GM21786 (cell line): ENCODE measurements around the gene MATN1.

Experiments used
- ATAC-seq: cut with Tn5 transposase; IDR thresholded peaks from one replicate; pipeline ENCODE4 v1.9.1; 2021; ENCODE audit not compliant: unreplicated experiment

Gene MATN1

DNA sequence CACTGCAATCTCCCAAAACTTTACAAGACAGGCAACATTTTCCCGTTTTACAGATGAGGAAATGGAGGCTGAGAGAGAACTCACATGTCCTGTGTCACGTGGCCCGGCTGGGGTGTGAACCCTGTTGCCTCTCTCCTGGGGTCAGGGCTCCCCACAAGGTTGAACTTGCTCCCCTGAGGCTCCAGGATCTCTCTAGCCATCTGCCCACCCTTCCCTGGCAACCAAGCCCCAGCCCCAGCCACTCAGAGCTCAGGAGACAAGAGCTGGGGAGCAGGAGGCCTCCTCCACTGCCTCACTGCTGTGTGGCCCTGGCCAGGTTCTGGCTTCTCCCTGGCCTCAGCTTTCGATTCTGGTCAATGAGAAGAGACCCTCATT lies 22.4 kb upstream of the MATN1 start:
- no peak for ATAC-seq

DNA sequence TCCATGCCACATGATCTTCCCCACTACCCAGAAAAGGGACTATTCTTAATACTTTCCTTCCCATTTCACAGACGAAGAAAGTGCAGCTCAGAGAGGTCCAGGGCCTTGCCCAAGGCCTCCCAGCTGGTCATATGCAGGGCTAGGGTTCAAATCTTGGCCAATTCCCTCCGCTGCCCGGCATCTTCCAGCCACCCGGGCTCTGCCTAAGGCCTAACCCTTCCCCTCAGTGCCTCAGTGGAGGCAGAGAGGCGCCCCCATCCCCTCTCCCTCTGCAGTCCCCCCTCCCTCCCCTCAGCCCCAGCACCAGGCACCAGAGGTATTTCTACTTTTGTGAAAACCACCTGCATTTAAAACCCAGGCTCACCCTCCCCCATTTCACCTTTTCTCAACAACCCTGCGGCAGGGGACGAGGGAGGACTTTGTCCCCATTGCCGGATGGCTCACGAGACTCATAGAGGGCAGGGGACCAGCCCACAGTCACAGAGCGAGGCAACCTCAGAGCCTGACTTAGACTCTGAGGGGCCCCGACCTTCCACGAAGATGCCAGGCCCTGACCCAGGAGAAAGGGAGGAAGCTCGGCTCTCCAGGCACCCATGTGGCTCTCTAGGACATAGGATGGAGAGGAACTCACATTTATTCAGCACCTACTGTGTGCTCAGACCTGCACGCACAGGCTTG lies 21.9 kb upstream of the MATN1 start:
- no peak for ATAC-seq

DNA sequence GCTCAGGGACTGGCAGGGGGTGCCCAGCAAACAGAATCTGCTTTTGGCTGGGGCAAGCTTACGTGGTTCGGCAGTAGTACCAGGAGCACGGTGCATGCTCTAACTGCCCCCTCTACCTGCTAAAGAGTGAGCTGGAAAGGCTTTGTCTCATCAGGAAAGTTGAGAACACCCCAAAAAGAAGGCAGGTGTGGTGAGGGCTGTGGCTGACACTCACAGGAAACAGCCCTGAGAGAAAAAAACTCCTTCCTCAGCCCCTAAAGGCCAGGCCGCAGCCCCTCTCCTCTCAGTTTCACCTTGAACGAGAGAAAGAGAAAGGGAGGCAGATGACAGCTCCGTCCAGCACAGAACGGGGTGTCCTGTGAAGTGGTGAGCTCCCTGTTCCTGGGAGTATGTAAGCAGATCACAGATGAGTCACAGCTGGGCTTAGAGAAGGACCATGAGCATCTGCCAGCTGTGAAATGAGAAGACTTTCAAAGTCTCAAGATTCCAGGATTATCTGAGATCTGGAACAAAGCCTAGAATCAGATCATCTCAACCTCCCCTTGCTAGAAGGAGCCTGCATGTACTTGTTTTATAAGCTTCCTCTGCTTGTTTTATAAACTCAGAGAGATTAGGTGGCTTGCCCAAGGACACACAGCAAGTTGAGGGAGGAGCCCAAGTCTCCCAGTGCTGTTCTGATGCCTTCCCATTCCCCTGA lies 20.8 kb upstream of the MATN1 start:
- no peak for ATAC-seq

DNA sequence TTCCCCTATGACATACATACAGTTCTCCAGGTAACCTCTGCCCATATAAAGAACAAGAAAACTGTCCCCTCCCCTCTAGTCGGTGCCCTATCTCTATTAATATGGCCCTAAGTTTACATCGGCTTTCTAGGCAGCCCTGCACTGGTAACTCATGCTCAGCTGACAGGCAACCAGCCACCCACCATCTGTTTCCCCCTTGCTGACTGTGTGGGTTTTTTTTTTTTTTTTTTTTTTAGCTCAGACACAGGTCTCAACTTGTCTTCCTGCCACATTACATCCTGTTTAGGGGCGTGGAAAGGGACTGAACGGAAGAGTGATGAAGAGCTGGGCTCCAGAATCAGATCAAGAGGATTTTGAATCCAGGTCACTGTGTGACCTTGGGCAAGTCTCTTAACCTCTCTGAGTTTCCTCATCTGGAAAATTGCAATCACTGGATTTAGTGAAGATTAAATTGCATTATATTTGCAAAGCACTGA lies 20.2 kb upstream of the MATN1 start:
- peak; percentile 37 for ATAC-seq

DNA sequence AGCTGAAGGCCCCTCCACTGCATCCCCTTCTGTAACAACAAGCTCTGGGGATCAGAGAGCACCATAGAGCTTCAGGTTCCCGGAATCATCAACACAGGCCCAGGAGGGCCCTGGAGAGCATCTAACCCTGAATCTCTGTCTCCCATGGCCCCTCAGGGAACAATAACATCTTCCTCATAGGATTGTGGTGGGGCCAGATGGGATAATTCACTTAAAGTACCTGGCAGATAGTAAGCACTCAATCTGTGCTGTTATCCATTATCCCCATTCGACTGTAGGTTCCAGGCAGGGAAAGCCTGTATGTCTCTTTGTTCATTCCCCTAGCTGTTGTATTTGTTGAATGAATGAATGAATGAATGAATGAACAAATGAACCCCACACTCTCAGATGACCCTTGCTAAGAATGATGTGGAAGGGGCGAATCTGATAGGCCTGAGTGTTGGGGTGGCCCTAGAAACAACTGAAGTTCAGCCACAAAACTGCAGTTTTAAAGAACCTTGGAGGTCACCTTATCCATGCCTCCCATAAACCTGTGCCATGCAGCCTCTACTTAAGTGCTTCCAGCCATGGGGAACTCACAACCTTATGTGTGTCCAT lies 19.7 kb upstream of the MATN1 start:
- ATAC-seq: no peak

DNA sequence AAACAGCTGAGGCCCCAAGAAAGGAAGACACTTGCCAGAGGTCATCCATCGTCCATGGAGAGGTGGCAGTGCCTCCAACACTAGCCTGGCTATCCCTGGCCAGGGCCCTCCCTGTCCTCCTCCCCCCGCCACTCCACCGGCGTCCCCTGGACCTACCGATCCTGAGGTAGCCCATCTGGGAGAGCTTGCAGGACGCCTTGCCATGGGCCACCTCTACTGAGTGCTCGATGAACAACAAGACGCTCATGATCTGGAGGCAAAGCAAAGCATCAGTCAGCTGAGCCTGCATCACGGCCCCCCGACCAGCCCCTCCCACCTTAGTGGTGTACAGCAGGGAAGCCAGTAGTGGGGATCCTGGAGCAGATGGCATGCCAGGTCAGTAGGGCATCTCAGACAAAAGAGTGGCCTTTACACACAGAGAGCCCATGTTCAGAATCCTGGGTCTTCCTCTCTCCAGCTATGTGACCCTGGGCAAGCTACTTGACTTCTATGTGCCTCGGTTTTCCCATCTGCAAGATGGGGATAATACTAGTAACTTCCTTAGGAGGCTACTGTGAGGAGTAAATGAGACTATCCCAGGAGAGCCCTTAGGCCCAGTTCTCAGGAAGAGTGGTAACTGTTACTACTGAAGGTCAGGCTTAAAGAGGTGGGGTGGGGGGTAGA lies 19.0 kb upstream of the MATN1 start:
- ATAC-seq: no peak

GRCh38 chr1:30741239-30741894 lies 18.0 kb upstream of the MATN1 start:
- ATAC-seq: no peak

GRCh38 chr1:30740251-30741238 lies 17.2 kb upstream of the MATN1 start:
- ATAC-seq: no peak

DNA sequence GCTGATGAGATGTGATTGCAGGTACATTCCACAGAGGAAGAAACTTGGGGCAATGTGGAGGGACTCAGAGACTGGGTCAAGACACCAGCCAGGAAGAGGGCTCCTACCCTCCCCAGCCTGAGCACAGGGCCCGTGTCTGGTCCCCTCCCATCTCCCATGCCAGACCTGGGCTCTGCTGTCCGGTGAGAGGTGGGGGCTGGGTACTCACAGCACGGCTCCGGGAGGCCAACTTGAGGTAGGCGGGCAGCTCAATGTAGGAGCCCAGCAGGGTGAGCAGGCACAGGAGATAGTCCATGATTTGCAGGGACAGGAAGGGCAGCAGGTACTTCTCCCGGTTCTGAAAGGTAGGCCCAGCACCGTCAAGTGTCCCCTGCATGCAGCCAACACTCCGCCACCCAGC lies 16.2 kb upstream of the MATN1 start:
- no peak for ATAC-seq

- no peak for ATAC-seq
Measured at GRCh38 chr1:30738715-30739559, 15.6 kb upstream of the MATN1 start.

DNA sequence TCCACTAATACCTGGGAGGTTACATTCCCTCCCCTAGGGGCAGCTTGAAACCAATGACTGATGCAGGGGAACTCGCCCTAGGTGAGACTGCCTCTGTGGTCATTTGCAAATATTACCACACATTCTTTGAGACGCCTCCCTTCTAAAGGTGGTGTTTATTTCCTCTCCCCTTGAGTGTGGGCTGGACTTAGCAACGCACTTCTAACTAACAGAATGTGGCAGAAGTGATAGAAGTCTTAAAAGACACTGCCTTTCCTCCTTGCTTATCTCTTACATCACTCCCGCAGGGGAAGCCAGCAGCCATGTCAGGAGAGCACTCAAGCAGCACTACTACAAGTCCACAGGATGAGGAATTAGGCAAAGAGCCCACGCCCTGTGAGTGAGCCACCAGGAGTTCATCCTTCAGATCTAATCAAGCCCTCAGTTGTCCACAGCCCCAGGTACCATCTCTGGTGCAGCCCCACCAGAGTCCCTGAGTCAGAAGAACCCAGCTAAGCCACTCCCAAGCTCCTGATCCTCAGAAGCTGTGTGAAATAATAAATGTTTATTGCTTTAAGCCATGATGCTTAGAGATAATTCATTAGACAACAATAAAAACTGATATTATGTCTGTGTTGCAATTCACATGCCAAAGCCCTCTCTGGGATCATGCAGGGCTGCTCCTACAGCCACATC lies 14.8 kb upstream of the MATN1 start:
- ATAC-seq: no peak

DNA sequence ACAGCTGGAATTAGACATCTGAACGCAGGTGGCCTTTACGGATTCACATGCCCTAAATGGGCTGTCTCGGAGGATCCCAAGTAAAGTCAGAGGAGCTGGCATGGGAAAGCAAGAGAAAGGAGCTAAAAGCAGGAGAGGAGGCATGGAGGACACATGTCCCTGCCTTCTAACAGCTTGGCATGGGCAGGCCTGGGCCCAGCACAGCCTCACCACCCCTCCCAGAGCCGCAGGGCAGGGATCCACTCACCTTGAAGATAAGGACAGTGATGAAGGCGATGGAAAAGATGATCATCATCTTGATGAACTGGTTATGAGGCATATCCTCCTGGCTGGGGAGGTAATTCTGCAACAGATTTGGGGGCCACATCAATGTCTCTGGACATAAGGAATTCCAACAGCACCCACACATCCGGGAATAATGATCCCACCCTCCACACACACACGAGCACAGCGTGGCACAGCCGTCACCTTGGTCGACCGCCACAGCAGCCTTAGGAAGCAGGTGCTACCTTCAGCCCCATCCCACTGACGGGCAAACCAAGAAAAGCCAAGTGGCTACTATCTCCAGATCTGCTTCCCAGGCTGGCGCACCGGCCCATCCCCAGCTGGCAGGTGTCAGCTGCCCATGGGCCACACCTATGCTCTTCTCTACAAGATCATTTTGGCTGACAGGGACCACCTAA lies 14.1 kb upstream of the MATN1 start:
- ATAC-seq: no peak

- no peak for ATAC-seq
Measured at GRCh38 chr1:30735668-30736498, 12.5 kb upstream of the MATN1 start.

- no peak for ATAC-seq
Measured at GRCh38 chr1:30735124-30735523, 11.7 kb upstream of the MATN1 start.

GRCh38 chr1:30734580-30734979 lies 11.2 kb upstream of the MATN1 start:
- no peak for ATAC-seq

GRCh38 chr1:30734106-30734505 lies 10.7 kb upstream of the MATN1 start:
- ATAC-seq: no peak

DNA sequence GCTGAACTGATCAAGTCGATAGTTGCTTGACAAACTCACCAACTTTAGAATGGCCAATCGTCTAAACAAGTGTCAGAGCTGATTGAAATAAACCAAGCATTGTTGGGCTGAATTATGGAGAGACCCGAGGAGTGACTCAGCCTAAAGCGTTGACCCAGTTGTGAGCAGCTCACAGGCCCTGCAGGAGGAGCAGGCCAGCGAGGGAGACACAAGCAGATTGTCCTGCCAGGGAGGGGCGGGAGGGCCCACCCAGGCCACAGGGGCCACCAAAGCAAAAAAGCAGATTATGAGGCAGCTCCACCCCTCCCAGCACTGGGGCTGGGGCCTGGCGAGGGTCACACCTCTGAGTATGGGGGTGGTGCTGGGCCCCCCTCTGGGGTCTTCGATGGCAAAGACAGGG lies 10.1 kb upstream of the MATN1 start:
- ATAC-seq: no peak
